Measurements from ENCODE around the gene FBH1.
"Not testable (repeated sequence)": the region's sequence is repeated elsewhere in the genome, so short reads cannot be mapped to it uniquely, and the experiment has no call there.

FBH1 gene

DNA sequence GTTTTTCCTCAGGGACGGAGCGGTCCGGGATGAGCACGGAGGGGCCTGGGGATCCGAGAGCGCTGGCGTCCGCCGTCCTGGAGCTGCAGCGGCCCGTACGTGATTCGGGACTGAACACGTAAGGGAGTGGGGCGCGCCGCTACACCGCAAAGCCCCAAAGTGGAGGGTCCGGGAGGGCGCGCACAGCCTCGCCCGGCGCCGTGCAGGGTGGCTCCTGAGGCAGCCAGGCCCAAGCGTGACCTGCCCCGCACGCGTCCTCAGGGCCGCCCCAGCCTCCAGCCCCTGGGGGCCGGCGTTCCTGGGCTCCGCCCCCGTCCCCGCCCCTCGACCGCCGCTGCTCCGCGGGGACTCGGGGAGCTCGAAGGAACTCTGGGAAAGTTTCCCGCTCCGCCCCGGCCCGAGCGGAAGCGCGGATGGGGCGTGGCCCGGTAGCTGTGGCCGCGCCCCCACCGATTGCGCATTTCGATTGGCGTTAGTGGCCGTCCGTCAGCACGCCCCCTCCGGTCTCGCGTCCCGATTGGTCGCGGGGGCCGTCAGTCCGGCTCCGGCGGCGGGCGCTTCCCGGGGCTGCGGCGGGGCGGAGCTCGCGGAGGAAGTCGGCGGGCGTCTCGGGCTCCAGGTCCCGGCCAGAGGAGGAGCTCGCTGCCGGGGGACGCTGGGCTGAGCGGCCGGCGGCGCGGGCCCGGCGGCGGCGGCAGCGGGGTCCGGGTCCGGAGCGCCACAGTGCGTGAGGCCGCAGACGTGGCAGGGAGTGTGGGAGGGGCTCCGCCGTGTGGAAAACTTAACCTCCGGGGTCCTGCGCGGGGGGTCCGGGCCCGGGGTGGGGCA, at the start of gene FBH1, which contains the start of gene ANKRD16:
TSS of gene FBH1 (plus strand) at position 620 of the 828 bp plus-strand sequence. CDS start at position 723, 103 bp downstream.
TSS of gene ANKRD16 (minus strand) at position 270 of the 828 bp plus-strand sequence. CDS start 539 bp downstream, outside the sequence.
- DNase-seq, result peak; percentile 99

DNA sequence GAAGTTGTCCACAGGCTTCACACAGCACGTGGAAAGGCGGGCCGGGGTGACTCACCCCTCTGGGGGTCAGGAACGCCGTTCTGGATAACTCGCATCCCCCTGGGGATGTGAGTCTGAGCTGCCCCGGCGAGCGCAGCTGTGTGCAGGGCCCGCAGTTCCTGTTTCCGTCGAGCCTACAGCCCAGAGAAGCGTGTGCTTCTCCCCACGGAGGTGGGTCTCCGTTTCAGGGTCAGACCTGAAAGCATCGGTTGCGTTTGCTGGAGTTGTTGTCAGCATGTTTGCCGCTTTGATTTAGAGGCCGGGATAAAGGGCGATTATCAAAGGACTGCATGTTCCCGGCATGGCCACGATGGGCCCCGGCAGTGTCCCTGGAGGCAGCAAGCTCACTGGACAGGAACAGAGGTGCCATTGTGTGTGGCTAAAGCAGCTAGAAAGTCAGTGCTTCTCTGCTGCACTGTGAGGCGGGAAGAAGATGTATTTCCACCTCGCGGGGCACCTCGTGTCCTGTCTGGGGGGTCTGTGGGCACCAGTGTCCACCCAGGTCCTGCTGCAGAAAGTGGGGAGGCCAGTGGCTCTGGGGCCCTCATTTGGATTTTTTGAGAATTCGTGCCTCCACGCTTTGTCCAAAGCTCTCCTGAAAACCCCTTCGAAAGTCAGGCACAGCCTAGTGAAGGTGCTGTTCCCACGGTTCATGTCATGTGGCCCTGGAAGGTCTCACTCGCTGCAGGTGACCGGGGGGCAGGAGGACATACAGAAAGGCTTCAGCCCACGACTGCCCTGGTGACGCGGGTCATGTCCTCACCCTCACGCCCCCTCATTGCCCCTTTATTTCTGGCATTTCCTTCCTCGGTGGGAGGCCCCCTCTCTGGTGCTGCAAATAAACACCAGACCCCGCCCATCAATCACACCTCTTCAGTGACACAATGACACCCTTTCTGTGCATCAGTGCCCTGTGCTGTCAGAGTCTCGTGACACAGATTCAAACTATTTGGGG, 49.4 kb upstream of the FBH1 start:
- no peak for DNase-seq

DNA sequence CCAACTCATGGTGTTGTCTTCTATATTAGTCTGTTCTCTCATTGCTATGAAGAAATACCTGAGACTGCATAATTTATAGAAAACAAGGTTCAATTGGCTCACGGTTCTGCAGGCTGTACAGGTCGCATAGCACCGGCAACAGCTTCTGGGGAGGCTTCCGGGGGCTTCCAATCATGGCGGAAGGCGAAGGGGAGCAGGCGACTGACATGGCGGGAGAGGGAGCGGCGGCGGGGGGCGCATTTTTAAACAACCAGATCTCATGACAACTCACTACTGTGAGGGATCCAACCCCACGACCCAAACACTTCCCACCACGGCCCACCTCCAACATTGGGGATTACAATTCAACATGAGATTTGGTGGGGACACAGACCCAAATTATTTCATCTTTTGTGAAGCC, 48.1 kb upstream of the FBH1 start:
- DNase-seq, result no peak

DNA sequence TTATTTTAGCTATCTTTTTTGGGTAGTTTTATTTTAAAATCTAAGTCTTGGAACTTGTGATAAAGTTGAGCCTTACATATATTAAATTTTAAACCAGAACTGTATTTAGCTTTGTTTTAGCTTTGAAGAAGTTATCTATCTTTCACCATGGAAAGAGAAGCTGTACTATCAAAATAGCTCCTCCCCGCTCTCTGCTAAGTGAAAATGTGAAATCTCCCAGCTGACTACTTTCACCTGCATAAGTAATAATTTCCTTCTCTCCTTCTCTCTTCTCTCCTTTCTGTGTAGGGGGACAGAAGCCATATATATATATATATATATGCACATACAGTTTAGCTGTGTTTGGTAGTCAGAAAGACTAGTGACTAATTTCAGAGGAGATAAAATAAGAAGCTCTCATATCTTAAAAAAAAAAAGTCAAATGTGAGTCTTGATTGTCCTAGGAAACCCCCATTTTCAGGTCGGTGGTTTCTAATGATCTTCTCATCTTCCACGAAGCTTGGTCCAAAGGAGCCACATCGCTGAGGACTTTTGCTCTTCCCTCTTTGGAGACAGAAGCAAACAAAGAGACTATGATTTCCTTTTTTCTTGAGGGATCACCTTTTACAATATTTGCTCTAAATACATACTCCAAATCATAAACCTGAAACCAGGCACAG, 46.2 kb upstream of the FBH1 start:
- DNase-seq, result no peak

DNA sequence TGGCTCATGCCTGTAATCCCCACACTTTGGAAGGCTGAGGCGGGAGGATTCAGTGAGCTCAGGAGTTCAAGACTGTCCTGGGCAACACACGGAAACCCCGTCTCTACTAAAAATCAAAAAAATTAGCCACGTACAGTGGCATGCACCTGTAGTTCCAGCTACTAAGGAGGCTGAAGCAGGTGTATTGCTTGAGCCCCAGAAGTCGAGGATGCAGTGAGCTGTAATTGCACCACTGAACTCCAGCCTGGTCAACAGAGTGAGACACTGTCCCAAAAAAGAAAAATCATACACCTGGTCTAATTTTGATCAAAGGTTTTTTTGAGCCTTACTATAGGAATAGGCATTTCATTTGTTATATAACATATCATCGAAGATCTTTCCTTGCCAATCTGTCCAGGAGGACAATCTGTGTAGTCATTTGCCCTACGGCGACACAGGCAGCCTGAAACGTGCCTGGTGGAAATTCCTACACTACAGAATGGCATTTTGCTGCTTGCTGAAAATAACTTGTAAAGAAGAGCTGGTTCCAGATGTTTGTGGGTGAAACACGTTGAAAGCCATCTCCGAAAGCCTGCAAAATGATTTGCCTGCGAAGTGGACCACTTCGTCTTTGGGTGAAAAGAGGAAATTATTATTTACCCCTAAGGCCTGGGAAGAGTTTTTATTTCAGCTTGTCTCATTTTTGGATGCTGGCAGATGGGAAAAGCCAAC, 45.5 kb upstream of the FBH1 start:
- DNase-seq, result no peak

DNA sequence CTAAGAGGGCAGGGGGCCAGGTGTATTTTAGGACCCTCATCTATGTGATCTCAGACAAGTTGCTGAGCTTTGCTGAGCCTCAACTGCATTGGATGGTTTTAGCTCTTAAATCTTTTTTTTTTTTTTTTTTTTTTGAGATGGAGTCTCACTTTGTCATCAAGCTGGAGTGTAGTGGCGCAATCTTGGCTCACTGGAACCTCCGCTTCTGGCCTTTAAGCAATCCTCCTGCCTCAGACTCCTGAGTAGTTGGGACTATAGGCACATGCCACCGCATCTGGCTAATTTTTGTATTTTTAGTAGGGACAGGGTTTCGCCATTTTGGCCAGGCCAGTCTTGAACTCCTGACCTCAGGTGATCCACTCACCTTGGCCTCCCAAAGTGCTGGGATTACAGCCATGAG, 43.4 kb upstream of the FBH1 start:
- not testable (repeated sequence) for DNase-seq

DNA sequence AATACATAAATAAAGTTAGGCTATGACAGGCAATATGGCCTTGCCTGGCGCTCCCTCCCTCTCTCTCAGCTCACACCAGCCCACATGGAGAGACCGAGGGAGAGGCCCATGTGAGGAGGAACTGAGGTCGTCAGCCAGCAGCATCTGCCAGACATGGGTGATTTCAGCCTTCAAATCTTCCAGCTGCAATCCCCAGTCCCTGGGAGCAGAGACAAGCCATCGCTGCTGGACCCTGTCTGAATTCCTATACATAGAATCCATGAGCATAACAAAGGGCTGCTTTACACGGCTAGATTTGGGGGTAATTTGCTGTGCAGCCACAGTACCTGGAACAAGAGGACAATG, 35.9 kb upstream of the FBH1 start:
- DNase-seq, result no peak

DNA sequence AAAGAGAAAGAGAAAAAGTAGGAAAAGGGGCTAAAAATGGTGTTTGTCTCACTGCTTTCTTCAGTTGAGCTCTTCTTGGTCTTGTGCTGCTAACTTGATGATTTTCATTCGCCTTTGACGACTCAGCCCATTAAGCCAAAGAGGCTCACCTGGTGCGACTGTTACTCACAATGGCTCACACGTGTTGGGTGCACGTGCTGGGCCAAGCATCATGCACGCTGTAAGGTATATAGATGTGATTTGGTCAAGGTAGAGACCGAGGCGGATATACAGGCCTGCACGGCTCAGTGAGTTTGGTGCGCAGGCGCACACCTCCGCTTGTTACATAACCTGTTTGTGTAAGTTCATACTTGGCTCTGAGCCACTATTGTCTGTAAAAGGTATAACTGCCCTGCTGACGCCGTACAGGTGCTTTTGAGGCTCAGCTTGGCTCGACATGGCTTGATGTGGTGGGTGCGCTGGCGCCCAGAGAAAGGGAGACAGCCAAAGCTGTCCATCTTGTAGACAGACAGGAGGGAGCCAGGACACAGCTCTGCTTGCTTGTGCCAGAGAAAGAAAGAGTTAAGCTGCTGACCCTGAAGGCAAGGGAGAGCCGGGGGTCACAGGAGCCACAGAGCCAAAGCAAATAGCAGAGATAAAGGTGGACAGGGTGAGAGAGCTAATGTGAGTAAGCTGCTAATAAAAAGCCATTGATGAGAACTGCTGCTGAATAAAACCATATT, 33.9 kb upstream of the FBH1 start:
- DNase-seq, result no peak

DNA sequence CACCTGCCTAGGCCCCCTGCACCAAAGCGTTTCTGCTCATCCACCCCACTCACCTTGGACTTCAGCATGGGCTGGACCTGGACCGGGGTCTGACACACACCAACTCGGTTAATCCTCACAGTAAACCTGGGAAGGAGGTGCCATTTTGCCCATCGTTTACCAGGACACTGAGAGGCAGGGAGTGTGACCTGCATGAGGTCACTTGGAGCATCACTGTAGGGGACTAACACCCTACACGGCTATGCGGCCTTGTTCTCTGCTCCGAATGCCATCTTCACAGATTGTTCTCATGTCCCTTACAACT, 33.4 kb upstream of the FBH1 start:
- no peak for DNase-seq

DNA sequence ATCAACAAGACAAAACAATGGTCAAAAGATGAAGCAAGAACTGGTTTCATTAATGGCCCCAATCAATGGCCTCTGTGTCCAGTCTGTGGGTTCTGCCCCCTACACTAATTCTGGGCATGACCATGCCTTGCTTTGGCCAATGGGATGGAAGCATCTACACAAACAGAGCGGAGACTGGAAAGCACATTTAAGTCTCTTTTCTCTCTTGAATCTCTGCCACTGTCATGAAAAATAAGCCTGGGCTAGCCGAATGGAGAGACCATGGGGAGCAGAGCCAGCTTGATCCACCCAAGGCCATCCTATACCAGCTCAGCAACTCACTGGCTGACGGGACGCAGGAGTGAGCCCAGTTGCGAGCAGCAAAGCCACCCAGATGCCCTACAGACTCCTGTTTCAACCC, 31.2 kb upstream of the FBH1 start:
- DNase-seq, result no peak

DNA sequence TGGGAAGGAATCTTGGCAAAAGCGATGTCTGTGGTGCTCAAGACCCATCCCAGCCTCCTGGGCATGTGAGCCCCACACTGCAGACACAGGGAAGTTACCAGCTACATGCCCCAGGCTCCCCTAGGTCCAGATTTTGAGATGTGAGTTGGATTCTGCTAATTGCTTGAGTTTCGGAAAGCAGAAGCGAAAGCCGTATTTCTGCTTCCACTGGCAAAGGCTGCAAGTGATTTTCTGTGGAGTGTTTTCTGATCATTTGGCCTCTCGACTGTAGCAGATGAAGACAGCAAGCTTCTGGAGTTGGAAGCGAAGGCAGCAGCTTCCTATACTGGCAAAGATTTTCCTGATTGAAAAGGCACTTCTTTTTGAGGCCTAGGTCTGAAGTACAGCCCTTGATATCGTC, 30.0 kb upstream of the FBH1 start:
- no peak for DNase-seq

DNA sequence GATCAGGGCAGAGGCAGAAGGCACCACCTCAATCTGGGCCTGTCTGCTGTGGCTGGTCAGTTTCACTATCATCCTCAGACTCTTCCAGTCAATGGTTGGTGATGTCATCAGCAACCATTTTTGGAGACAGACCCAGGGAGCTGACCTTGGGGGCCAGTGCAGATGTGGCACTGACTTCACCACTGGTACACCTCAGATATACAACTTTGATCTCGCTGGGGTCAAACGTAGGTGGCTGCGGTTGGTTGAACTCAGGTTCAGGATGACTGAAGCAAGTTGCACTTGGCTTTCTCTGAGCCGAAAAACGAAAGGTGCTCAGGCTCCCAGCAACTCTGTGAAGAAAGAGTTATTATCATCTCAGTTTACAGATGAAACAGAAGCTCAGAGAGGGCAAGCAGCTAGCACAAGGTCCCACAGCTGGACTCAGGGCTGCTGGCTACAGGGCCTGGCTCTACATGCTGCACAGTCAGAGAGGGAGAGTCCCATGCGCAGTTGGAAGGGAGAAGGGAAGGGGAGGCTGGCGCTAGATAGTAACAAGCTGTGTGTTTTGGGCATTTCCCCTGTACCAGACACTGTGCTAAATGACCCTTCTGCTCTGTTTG, 27.6 kb upstream of the FBH1 start:
- DNase-seq, result no peak

DNA sequence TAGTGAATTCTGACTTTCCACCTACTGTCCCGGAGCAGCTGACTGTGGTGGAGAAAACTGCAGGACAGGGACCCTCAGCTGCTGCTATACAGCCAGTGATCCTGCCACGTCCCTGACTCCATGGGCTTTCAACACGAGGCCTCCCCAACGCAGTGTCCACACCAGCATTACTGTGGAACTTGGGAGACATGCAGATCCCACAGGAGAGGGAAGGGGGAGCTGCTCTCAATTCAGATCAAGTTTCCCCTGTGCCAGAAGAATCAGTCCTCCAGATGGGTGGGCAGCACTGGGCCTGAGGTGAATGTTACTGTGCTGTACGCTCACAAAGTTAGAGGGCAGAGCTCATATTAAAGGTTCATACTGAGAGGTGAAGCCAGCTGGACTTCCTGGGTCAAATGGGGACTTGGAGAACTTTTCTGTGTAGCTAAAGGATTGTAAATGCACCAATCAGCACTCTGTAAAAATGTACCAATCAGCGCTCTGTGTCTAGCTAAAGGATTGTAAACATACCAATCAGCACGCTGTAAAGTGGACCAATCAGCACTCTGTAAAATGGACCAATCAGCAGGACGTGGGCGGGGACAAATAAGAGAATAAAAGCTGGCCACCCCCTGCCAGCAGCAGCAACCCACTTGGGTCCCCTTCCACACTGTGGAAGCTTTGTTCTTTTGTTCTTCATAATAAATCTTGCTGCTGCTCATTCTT, 26.9 kb upstream of the FBH1 start:
- DNase-seq, result not testable (repeated sequence)

DNA sequence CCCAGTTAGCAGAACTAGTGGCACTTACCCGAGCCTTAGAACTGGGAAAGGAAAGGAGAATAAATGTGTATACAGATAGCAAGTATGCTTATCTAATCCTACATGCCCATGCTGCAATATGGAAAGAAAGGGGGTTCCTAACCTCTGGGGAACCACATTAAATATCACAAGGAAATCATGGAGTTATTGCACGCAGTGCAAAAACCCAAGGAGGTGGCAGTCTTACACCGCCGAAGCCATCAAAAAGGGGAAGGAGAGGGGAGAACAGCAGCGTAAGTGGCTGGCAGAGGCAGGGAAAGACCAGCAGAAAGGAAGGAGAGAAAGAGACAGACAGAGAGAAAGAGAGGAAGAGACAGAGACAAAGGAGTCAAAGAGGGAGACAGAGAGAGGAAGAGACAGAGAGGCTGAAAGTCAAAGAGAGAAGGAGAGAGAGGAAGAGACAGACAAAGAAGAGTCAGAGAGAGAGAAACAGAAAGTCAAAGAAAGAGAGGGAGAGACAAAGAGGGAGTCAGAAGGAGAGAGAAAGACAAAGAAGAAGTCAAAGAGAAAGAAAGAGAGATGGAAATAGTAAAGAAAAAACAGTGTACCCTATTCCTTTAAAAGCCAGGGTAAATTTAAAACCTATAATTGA, 23.5 kb upstream of the FBH1 start:
- DNase-seq, result not testable (repeated sequence)

DNA sequence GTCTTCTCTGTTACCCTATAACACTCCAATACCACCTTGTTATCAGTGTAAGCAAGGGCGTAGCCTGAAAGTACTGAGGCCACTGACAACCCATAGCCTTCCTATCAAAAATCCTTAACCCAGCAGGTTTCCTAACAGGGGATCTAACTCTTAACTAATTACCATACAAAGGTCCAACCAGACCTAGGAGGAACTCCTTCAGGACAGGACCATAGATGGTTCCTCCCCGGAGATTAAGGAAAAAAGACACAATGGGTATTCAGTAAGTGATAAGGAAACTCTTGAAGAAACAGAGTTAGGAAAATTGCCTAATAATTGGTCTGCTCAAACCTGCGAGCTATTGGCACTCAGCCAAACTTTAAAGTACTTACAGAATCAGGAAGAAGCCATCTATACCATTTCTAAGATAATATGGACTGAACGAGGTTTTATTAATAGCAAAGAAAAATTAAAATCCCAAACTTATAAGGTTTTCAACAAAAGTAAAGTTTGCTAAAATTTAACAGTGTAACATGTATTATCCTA, 22.9 kb upstream of the FBH1 start:
- DNase-seq, result not testable (repeated sequence)

DNA sequence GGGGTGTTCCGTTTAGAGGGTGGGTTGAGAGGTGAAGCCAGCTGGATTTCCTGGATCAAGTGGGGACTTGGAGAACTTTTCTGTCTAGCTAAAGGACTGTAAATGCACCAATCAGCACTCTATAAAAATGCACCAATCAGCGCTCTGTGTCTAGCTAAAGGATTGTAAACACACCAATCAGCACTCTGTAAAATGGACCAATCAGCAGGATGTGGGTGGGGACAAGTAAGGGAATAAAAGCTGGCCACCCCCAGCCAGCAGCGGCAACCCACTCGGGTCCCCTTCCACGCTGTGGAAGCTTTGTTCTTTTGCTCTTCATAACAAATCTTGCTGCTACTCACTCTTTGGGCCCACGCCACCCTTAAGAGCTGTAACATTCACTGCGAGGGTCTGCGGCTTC, 21.7 kb upstream of the FBH1 start:
- not testable (repeated sequence) for DNase-seq

DNA sequence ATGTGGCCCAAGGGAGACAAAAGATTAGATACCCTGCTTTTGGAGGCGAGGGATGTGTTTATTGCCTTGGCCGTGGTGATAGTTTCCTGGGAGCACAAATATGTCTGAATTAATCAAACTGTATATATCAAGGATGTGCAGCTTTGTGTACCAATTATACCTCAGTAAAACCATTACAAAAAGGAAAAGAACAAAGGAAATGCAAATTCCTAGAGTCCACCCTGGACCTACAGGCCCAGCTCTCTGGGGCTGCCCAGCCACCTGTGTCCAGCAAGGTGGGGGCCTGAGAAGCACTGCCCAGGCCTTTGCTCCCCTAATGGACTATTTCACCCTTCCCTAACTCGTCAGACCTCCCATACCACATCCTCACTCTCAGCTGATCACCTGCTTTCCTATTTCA, 20.9 kb upstream of the FBH1 start:
- no peak for DNase-seq

DNA sequence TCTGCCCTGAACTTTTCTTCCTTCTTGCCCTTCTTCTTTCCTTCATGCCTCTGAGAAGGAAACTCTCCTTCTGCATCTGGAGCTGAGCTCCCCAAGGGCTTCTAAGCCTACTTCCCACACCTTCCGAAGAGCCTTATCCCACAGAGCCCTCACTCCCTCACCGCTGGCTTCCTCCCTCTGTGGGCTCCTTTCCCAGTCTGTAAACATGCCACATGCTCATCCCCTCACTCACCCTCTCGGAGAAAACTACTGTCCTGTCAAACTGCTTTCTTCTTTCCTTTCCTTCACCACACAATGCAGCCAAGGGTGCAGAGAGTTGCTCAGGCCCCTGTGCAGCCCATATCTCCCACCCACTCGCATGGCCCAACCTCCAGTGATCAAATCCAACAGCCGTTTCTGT, 18.4 kb upstream of the FBH1 start:
- DNase-seq, result no peak

DNA sequence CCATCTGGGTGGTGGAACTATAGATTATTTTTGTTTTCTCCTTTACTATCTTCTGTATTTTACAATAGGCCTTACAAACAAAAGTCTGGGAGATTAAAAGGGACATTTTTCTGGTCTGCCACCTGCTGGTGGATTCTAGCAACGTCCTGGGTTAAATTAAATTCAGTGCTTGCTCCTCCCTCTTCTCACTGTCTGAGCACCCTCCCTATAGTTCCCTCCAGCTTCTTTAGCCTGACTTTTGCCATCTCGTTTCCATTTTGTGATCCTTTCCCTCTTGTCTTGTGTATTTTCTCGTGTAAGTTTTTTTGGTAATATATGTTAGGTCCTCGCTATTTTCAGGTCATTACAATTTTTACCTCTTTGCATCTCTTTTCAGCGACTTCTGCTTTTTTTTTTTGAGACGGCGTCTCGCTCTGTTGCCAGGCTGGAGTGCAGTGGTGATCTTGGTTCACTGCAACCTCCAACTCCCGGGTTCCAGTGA, 16.5 kb upstream of the FBH1 start:
- peak; percentile 65 for DNase-seq

DNA sequence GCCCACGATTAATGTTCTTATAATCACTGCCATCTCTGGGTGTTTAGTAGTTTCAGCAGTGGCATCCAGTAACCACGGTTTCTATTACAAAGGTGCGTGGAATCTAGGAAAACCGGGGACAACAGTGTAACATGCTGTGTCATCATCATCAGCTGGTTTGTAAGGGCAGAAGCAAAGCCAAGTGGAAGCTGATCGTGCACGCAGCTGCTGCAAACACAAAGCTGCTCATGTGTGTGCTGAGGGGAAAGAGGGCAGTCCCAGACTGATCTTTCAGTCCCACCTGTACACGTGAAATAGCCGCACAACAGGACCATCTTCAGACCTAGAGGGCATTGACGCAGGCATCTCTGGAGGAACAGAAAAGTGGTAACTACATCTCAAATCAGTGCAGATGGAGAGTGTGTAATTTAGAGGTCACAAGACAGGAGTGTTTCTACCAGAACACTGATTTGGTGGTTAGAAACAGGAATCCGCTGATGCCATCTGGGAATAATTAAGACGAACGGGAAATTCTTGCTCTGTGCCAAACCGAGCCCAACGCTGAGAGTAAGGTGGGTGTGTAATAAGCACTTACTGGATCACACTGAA, 13.8 kb upstream of the FBH1 start:
- no peak for DNase-seq

All from activated T-cell treated with anti-CD3 and anti-CD28 coated beads, Interleukin-2, amount 50 U/mL, for 1 hour (primary cell).